IPS-15b (cell line): ENCODE results near the gene CHD2.
A peak's percentile ranks its signal among the peaks of the same experiment; 100 is the strongest.

Experiments used
- H3K27me3 ChIP-seq: one replicate; pipeline ENCODE4 v1.6.1; 2013; ENCODE audit warnings: low read length; ENCODE audit not compliant: control insufficient read depth, insufficient read depth
- H3K36me3 ChIP-seq: one replicate; pipeline ENCODE4 v1.6.1; 2013; ENCODE audit warnings: low read length; ENCODE audit not compliant: control insufficient read depth, insufficient read depth
- H3K4me1 ChIP-seq: one replicate; pipeline ENCODE4 v1.6.1; 2013; ENCODE audit warnings: mild to moderate bottlenecking, low read length; ENCODE audit not compliant: control insufficient read depth, insufficient read depth
- H3K4me3 ChIP-seq: one replicate; pipeline ENCODE4 v1.5.1; 2013; ENCODE audit warnings: low read depth, low read length
- H3K9ac ChIP-seq: one replicate; pipeline ENCODE4 v1.6.1; 2013; ENCODE audit warnings: low read depth, mild to moderate bottlenecking, low read length
- H3K9me3 ChIP-seq: one replicate; pipeline ENCODE4 v1.6.1; 2013; ENCODE audit warnings: mild to moderate bottlenecking, low read length; ENCODE audit not compliant: control insufficient read depth, insufficient read depth

The CHD2 gene

DNA sequence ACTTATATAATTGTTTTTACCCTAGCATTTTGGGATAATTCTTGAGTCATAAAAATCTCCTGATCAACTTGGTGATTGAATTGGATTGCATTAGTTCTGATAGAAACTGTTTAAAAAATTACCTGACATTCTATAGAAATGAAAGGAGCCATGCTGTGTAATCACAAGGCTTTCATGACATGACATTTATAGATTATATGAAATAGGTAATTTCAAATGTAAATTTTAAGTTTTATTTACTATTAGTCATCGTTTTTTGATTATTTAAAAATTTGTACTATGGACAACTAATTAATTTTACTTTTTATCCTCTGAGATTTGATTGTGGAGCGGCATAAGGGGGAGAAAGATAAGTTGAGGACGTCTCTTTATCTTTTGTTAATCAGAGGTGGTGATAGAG lies 12.3 kb upstream of the CHD2 start:
- Histone ChIP-seq H3K9me3 (no peaks in the 10 kb centered on the region), H3K9ac (no peak overlapping the region), H3K27me3 (no peaks in the 10 kb centered on the region), H3K4me1 (peaks cover 3% of the 10 kb centered on the region), H3K4me3 (no peak overlapping the region), H3K36me3 (peaks cover 11% of the 10 kb centered on the region)

DNA sequence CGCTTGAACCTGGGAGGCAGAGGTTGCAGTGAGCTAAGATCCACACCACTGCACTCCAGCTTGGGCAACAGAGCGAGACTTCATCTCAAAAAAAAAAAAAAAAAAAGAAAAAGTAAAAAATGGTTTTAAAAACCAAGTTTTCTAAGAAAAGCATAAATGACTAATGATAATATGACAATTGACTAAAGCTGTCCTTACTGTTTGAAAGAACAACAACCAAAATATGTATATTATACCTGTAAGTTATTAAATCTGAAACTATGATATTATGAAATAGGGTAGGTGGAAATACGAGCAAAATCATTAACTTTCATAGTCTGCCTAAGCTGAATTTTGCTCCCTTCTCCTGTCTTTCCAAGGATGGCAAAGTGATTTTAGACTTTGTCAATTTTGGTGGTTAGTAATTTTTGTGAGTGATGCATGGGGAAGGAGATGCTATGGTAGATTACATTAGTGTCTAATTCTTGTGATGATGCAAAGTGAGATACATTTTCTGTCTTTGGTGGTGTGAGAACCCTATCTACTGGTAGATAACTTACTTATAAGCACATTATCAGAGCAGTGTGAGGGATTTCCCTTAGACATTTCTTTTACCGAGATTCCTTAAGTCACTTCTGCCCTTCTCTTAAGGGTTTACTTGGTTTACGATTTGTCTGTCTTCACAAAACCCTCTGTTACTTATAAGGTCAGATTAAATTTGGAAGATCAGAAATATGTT lies 10.6 kb upstream of the CHD2 start:
- H3K4me3 ChIP-seq = no peak overlapping the region

DNA sequence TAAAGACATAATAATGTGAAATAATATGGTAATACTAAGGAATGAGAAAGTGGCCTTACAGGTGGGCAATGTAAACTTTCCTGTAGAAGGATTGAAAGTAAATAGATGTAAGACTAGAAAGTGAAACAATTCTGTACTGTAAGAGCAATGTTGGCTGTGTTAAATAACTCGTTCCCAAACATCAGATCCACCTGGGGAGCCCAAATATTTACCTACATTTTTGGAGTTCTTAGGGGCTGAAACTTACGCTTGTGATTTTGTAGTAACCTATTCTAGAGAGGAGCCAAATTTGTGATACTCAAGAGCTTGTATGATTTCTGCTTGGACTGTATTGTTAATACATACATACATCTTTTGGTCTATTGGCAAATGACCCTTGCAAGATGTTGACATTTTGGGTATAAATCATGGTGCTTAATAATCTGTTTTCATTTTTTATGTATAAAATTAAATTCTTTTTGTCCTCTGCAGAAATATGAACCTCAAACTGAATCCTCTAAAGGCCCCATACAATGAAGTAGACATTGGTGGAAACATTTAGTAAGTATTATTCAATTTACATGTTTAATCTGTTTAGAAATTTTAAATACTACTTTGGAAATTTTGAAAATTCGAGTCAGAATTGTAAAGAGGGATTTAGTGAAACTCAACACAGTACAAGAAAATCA lies 8.5 kb upstream of the CHD2 start:
- Histone ChIP-seq H3K9me3 (no peaks in the 10 kb centered on the region), H3K27me3 (no peaks in the 10 kb centered on the region), H3K4me1 (no peaks in the 10 kb centered on the region), H3K36me3 (peaks cover 8% of the 10 kb centered on the region), H3K4me3 (no peak overlapping the region), H3K9ac (no peak overlapping the region)

More for the DNA sequence above, 10.6 kb upstream of the CHD2 start:
- Histone ChIP-seq H3K9ac (no peak overlapping the region), H3K36me3 (peaks cover 11% of the 10 kb centered on the region), H3K27me3 (no peaks in the 10 kb centered on the region), H3K9me3 (no peaks in the 10 kb centered on the region), H3K4me1 (peaks cover 3% of the 10 kb centered on the region)

DNA sequence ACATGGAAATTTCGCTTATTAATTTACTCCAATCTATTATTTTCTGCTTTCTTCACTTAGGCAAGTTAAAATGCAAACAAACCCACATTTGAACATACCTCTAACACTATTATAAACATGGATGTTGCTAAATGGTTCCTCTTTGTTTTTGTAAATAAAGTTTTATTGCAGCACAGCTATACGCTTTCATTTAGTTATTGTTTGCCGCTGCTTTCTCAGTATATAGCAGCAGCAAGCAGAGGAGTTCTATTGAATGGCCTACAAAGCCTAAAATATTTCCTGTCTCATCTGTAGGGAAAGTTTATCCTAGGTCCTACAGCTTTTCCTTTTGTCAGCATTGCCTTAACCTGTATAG lies 7.9 kb upstream of the CHD2 start:
- Histone ChIP-seq H3K4me3 (no peak overlapping the region), H3K4me1 (no peaks in the 10 kb centered on the region), H3K9ac (no peak overlapping the region), H3K27me3 (no peaks in the 10 kb centered on the region), H3K9me3 (no peaks in the 10 kb centered on the region), H3K36me3 (peaks cover 3% of the 10 kb centered on the region)

DNA sequence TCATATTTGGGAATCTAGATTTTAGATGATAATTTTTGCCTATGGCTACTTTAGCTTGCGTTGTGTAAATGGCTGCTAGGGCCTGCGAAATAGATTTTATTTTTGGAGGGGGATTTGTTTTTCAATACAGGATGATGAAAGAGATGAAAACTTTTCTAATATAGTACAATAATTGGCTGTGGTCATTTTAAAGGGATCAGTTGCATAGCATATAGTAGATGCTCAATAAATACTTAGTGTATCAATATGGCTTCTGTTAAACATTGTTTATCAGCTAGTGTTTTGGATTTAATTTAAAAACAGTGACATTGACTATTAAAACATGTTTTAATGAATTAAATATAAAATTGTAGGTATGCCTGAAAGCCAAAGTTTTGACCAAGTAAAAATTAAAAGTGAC lies 6.9 kb upstream of the CHD2 start:
- H3K36me3 ChIP-seq = peaks cover 2% of the 10 kb centered on the region

DNA sequence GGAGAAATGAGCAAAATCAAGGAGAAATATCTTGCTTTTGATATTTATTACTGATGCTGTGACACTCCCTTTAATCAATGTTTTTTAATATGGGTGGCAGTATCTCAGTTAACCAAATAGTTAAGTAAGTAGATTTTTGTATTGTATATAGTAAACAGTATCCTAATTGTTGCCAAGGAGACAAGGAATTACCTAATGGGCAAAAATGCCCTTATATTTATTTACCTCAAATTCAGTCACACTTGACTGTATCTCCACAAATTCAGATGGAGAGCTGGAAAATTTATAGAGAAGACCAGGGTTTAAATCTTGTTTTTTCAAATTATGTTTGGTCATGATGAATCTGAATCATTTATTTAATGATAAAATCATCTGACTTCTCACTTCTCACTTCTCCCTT lies 3.6 kb upstream of the CHD2 start:
- Histone ChIP-seq H3K4me1 (no peaks in the 10 kb centered on the region), H3K9me3 (no peaks in the 10 kb centered on the region), H3K4me3 (no peak overlapping the region), H3K9ac (no peak overlapping the region), H3K36me3 (no peaks in the 10 kb centered on the region), H3K27me3 (no peaks in the 10 kb centered on the region)

More for the DNA sequence above, 6.9 kb upstream of the CHD2 start:
- no peaks in the 10 kb centered on the region for H3K4me1 ChIP-seq
- no peak overlapping the region for H3K9ac ChIP-seq
- no peaks in the 10 kb centered on the region for H3K27me3 ChIP-seq
- H3K4me3 ChIP-seq = no peak overlapping the region
- H3K9me3 ChIP-seq = no peaks in the 10 kb centered on the region

DNA sequence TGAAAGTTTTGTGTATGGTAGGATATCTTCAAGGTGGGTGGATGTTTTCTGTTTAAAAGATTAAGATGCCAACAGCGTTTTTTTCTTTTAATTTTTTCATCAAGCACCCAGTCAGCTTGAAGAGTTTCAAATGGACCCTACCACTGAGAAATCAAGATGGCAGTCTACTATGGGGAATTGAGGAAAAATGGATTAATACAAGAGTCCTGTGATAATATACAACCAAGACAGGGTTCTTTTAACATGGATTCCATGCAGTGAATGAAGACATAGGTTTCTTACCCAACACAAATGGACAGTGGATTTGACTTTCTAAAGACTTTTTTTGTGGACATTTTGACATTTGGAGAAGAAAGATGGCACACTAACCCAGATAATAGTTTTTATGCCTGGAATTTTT lies 2.5 kb upstream of the CHD2 start:
- no peaks in the 10 kb centered on the region for H3K9me3 ChIP-seq
- no peak overlapping the region for H3K9ac ChIP-seq
- H3K4me3 ChIP-seq = no peak overlapping the region
- H3K4me1 ChIP-seq = no peaks in the 10 kb centered on the region
- H3K27me3 ChIP-seq = no peaks in the 10 kb centered on the region
- H3K36me3 ChIP-seq = no peaks in the 10 kb centered on the region

DNA sequence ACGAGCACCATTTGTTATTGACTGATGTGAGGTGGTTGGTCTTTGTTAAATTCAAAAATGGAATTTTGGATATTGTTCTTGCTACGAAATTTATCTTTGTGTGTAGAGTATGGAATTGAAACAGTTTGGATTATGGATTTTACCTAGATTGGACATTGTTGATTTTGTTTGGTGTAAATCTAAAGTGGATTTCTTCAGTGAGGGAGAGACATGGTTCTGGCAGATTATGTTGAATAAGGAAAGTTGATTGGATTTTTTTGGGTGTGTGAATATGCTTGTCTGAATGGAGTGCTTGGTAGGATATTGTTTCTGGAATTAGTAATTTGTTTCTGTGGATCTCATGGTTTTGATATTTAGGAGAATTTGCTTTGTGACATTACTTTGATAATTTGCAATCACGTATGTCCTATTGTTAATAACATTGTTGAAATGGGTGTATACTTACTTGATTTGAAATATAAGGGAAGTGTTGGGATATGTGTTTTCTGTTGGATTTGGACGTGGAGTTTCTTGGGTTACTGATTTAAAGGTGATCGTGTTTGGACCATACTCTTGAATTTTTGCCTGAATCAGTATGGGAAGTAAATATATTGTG lies 1.0 kb upstream of the CHD2 start:
- Histone ChIP-seq H3K9me3 (no peaks in the 10 kb centered on the region), H3K9ac (no peak overlapping the region), H3K36me3 (no peaks in the 10 kb centered on the region), H3K4me3 (no peak overlapping the region), H3K27me3 (no peaks in the 10 kb centered on the region), H3K4me1 (no peaks in the 10 kb centered on the region)

DNA sequence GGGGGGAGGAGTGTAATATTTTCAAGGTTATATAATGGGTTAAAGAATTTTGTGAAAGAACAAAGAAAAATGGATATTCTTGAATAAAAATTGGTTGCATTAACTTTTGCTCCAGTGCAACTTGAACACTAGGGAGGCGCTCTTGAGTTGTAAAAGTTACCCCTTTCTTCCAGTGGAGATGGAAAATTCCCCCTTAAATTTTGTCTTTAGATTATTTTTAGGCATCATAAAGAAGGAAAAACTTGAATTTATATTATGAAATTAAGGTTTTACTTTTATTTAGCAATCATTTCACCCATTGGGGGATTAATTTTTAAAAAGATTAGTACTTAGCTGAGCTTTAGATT lies 550 bp upstream of the CHD2 start:
- no peak overlapping the region for H3K4me3 ChIP-seq
- H3K9me3 ChIP-seq = no peaks in the 10 kb centered on the region
- no peaks in the 10 kb centered on the region for H3K36me3 ChIP-seq
- no peaks in the 10 kb centered on the region for H3K27me3 ChIP-seq
- H3K9ac ChIP-seq = no peak overlapping the region
- no peaks in the 10 kb centered on the region for H3K4me1 ChIP-seq

DNA sequence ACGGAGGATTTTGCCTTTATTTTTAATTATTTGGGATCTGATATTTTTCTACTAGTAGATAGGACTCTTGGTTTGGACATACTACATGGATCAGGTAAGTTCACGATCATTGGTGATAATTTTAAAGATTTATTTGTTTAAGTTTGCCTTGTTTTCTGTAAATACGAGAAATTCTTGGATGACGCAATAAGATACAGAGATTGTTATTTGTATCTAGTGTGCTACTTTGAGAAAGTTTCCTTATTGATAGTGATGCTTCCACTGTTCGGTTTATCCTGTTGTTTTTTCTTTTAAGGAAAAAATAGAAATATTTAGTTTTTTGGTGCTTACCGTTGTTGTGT lies 577 bp downstream of the CHD2 start:
- Histone ChIP-seq H3K27me3 (no peaks in the 10 kb centered on the region), H3K9ac (peak overlapping the region; percentile 99), H3K36me3 (no peaks in the 10 kb centered on the region), H3K4me1 (peaks cover 9% of the 10 kb centered on the region), H3K4me3 (peak overlapping the region; percentile 93), H3K9me3 (no peaks in the 10 kb centered on the region)

DNA sequence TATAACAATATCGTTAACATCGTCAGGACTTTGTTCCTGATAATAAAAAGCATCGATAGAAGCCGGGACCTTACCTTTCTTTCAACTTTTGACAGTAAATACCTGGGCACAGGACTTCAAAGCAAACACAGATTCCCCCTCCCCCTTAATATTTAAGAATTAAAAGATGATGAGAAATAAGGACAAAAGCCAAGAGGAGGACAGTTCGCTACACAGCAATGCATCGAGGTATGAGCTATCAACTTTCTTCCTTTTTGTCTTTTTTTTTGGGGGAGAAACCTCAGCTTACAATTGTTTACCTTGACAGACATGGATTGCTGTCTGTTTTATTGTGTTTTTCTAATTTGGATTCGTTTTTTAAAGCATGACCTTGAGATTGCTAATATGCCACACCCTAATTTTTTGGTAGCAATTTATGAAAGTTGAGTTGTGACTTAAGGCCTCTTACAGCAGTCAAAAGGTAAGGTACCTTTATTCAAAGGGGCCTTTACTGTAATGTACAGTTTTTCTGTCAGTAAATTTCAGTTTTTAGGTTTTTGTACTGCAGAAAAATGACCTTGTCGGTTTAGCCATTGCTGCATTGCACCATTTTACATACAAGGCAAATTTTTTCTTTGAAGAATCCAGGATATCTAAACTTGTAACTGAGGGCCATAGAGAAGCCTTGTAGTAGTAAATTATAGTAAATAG lies 1.1 kb downstream of the CHD2 start:
- peak overlapping the region; percentile 99 for H3K9ac ChIP-seq
- peak overlapping the region; percentile 93 for H3K4me3 ChIP-seq
- H3K4me1 ChIP-seq = peaks cover 13% of the 10 kb centered on the region
- no peaks in the 10 kb centered on the region for H3K36me3 ChIP-seq
- H3K27me3 ChIP-seq = no peaks in the 10 kb centered on the region
- no peaks in the 10 kb centered on the region for H3K9me3 ChIP-seq

DNA sequence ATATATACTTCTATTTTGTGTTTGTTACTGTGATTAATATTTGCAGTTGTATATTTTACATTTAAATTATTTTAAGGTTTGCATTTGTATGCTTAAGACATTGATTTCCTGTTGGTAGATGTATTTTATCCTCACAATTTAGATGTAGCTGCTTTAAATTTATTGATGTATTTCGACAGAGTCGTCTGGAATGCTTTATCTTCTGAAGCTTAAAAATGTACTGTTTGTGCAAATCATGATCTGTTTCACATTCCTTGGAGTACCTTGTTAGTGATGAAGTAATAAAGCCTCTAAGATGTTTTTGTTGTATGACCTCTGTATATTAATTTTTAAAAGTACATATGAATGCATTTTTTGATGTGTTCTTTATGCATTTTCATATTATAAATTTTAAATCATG lies 1.9 kb downstream of the CHD2 start:
- Histone ChIP-seq H3K27me3 (no peaks in the 10 kb centered on the region), H3K4me1 (peaks cover 16% of the 10 kb centered on the region), H3K9ac (peak overlapping the region; percentile 99), H3K9me3 (no peaks in the 10 kb centered on the region), H3K4me3 (peak overlapping the region; percentile 93), H3K36me3 (no peaks in the 10 kb centered on the region)
